ENCODE results near the gene IL9R.
"Not testable (repeated sequence)": the region's sequence is repeated elsewhere in the genome, so short reads cannot be mapped to it uniquely, and the experiment has no call there.

IL9R gene

DNA sequence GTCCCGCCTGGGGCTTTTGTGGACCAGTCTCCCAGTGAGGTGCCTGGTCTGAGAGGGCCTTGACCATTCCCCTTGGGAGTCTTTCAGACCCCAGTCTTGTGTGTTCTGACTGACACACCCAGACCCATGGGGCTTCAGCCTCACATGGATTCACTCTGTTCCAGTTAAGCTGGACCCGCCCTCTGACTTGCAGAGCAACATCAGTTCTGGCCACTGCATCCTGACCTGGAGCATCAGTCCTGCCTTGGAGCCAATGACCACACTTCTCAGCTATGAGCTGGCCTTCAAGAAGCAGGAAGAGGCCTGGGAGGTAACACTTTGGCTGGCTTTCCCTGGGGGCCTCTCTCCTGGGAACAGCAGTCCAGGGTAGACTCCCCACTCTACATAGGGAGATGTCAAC lies 6.8 kb downstream of the IL9R start:
- Histone ChIP-seq H3K9ac (no peak overlapping the region), H3K9me3 (ENCODE audit: control insufficient read depth, low read length) (no peaks in the 10 kb centered on the region), H3K27ac (no peak overlapping the region), H3K79me2 (no peaks in the 10 kb centered on the region), H2AFZ (no peak overlapping the region), H3K4me1 (no peaks in the 10 kb centered on the region), H3K36me3 (ENCODE audit: control insufficient read depth, insufficient read depth, low read length) (no peaks in the 10 kb centered on the region), H3K4me3 (ENCODE audit: low read depth, low read length) (no peak overlapping the region), H3K4me2 (ENCODE audit: low read length) (no peak overlapping the region), H3K27me3 (ENCODE audit: control insufficient read depth, insufficient read depth, low read length) (no peaks in the 10 kb centered on the region)
- TF ChIP-seq, protein P1, sequence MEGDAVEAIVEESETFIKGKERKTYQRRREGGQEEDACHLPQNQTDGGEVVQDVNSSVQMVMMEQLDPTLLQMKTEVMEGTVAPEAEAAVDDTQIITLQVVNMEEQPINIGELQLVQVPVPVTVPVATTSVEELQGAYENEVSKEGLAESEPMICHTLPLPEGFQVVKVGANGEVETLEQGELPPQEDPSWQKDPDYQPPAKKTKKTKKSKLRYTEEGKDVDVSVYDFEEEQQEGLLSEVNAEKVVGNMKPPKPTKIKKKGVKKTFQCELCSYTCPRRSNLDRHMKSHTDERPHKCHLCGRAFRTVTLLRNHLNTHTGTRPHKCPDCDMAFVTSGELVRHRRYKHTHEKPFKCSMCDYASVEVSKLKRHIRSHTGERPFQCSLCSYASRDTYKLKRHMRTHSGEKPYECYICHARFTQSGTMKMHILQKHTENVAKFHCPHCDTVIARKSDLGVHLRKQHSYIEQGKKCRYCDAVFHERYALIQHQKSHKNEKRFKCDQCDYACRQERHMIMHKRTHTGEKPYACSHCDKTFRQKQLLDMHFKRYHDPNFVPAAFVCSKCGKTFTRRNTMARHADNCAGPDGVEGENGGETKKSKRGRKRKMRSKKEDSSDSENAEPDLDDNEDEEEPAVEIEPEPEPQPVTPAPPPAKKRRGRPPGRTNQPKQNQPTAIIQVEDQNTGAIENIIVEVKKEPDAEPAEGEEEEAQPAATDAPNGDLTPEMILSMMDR (IDR thresholded peaks at IDR 0.05) = no peak

DNA sequence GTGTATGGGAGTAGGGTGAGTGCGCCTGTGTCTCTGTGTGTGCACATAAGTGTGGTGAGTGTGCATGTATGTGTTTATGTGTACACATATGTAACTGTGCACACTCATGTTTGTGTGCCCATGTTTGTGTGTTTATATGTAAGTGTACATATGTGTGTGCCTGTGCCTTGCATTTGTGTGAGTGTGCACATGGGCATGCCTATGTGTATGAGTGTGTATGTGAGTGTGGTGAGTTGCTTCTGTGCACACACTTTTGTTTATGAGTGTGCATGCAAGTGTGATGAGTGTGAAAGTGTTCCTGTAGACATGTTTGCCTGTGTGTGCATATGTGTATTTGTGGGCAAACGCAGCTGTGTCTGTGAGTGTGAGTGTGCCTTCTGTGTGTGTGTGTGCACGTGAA lies 7.2 kb downstream of the IL9R start:
- TF ChIP-seq, protein P1 (IDR thresholded peaks at IDR 0.05) = no peak
- Histone ChIP-seq H3K79me2 (no peaks in the 10 kb centered on the region), H3K4me3 (ENCODE audit: low read depth, low read length) (no peak overlapping the region), H3K4me2 (ENCODE audit: low read length) (no peak overlapping the region), H3K36me3 (ENCODE audit: control insufficient read depth, insufficient read depth, low read length) (no peaks in the 10 kb centered on the region), H3K27me3 (ENCODE audit: control insufficient read depth, insufficient read depth, low read length) (no peaks in the 10 kb centered on the region), H3K4me1 (no peaks in the 10 kb centered on the region), H3K9ac (no peak overlapping the region), H3K27ac (no peak overlapping the region), H3K9me3 (ENCODE audit: control insufficient read depth, low read length) (no peaks in the 10 kb centered on the region), H2AFZ (no peak overlapping the region)

- no peak overlapping the region for H3K4me3 ChIP-seq (ENCODE audit: low read depth, low read length)
- H3K27ac ChIP-seq = no peak overlapping the region
- no peak overlapping the region for H2AFZ ChIP-seq
- no peaks in the 10 kb centered on the region for H3K4me1 ChIP-seq
- no peaks in the 10 kb centered on the region for H3K36me3 ChIP-seq (ENCODE audit: control insufficient read depth, insufficient read depth, low read length)
- no peak overlapping the region for H3K9ac ChIP-seq
- H3K27me3 ChIP-seq (ENCODE audit: control insufficient read depth, insufficient read depth, low read length) = no peaks in the 10 kb centered on the region
- H3K9me3 ChIP-seq (ENCODE audit: control insufficient read depth, low read length) = no peaks in the 10 kb centered on the region
- no peaks in the 10 kb centered on the region for H3K79me2 ChIP-seq
- TF ChIP-seq, protein P1 (IDR thresholded peaks at IDR 0.05) = no peak
- H3K4me2 ChIP-seq (ENCODE audit: low read length) = no peak overlapping the region
These were observed 7.6 kb downstream of the IL9R start for GRCh38 chrX:156005144-156005543.

DNA sequence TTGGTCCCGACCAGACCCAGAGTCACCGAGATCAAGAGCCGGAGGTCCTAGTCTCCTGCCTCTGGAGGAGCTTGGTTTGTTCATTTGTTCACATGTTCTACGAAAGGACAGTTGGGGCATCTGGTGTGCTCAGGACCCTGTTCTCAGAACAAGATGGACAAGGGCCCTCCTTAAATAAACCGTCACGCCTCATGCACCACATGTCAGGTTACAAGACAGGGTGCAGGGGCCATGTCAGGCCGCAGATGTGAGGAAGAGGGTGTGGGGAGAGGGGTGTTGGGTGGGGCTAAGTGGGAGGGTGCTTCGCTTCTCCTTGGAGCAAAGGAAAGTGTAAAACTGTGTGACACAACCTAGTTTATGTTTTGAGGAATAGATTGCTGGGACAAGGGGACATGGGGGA lies 9.0 kb downstream of the IL9R start:
- H3K9me3 ChIP-seq (ENCODE audit: control insufficient read depth, low read length); H3K4me3 ChIP-seq (ENCODE audit: low read depth, low read length); H3K27me3 ChIP-seq (ENCODE audit: control insufficient read depth, insufficient read depth, low read length); H3K4me1 ChIP-seq; H3K9ac ChIP-seq; H3K27ac ChIP-seq; H3K36me3 ChIP-seq (ENCODE audit: control insufficient read depth, insufficient read depth, low read length); H3K79me2 ChIP-seq; H3K4me2 ChIP-seq (ENCODE audit: low read length); H2AFZ ChIP-seq: not testable (repeated sequence)

GRCh38 chrX:156008379-156008778 lies 10.9 kb downstream of the IL9R start:
- H3K4me3 ChIP-seq (ENCODE audit: low read depth, low read length); H3K4me1 ChIP-seq; H3K27me3 ChIP-seq (ENCODE audit: control insufficient read depth, insufficient read depth, low read length); H3K9me3 ChIP-seq (ENCODE audit: control insufficient read depth, low read length); H3K4me2 ChIP-seq (ENCODE audit: low read length); H3K27ac ChIP-seq; H3K36me3 ChIP-seq (ENCODE audit: control insufficient read depth, insufficient read depth, low read length); H2AFZ ChIP-seq; H3K9ac ChIP-seq; H3K79me2 ChIP-seq: not testable (repeated sequence)

DNA sequence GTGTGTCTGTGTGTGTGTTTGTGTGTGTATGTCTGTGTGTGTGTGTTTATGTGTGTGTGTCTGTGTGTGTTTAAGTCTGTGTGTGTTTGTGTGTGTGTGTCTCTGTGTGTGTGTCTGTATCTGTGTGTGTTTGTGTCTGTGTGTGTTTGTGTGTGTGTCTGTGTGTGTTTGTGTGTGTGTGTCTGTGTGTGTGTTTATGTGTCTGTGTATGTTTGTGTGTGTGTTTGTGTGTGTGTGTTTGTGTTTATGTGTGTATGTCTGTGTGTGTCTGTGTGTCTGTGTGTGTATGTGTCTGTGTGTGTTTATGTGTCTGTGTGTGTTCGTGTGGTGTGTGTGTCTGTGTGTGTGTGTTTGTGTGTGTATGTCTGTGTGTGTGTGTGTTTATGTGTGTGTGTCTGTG lies 11.4 kb downstream of the IL9R start:
- TF ChIP-seq, protein P1 (IDR thresholded peaks at IDR 0.05) = no peak
- no peaks in the 10 kb centered on the region for H3K36me3 ChIP-seq (ENCODE audit: control insufficient read depth, insufficient read depth, low read length)
- H3K4me3 ChIP-seq (ENCODE audit: low read depth, low read length) = no peak overlapping the region
- no peak overlapping the region for H3K9ac ChIP-seq
- H2AFZ ChIP-seq = no peak overlapping the region
- no peaks in the 10 kb centered on the region for H3K79me2 ChIP-seq
- H3K4me2 ChIP-seq (ENCODE audit: low read length) = no peak overlapping the region
- H3K27ac ChIP-seq = no peak overlapping the region
- H3K27me3 ChIP-seq (ENCODE audit: control insufficient read depth, insufficient read depth, low read length) = no peaks in the 10 kb centered on the region
- no peaks in the 10 kb centered on the region for H3K9me3 ChIP-seq (ENCODE audit: control insufficient read depth, low read length)
- no peaks in the 10 kb centered on the region for H3K4me1 ChIP-seq

GRCh38 chrX:156009691-156010090 lies 12.2 kb downstream of the IL9R start:
- H3K4me2 ChIP-seq (ENCODE audit: low read length); H3K9me3 ChIP-seq (ENCODE audit: control insufficient read depth, low read length); H3K79me2 ChIP-seq; H2AFZ ChIP-seq; H3K4me3 ChIP-seq (ENCODE audit: low read depth, low read length); H3K9ac ChIP-seq; H3K27me3 ChIP-seq (ENCODE audit: control insufficient read depth, insufficient read depth, low read length); H3K4me1 ChIP-seq; H3K27ac ChIP-seq; H3K36me3 ChIP-seq (ENCODE audit: control insufficient read depth, insufficient read depth, low read length): not testable (repeated sequence)

DNA sequence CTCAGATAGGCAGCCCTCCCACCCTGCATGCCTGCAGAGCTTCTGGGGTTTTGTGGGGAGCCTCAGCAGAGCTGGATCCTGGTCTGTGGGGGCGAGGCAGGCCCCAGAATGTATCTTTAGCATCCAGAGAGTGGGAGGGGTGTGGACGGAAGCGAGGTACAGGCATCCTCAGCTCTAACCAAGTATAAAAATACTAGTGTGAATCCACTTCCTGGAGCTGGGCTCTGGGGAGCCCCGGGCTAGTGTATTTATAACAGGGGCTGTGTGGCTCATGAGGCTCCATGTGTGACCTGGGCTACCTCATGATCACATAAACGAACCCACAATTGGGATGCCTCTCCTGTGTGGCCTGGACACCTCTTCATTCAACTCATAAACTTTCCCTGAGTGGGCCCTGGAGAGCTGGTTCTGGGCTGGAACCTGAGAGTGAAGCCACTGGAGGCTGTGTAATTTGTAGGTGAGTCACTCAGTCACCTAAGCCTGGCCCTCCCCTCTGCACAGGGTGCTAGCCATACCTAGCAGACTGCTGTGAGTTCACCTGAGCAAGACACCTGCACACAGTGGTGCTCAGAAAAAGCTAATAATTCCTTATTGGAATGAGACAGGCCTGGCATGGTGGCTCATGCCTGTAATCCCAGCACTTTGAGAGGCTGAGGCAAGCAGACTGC lies 15.9 kb downstream of the IL9R start:
- not testable (repeated sequence) for H3K4me2 ChIP-seq (ENCODE audit: low read length); H3K79me2 ChIP-seq; H3K27me3 ChIP-seq (ENCODE audit: control insufficient read depth, insufficient read depth, low read length); H3K9me3 ChIP-seq (ENCODE audit: control insufficient read depth, low read length); H3K4me3 ChIP-seq (ENCODE audit: low read depth, low read length); H3K4me1 ChIP-seq; H3K27ac ChIP-seq; H2AFZ ChIP-seq; H3K9ac ChIP-seq; H3K36me3 ChIP-seq (ENCODE audit: control insufficient read depth, insufficient read depth, low read length)
